ENCODE data around the gene RFX4. TPM values are rescaled to one million over a fixed set of nuclear protein-coding genes. Genes with fewer than 3 reads are reported as not detected.

Gene RFX4
- total and polyA plus RNA-seq, 2 donors (not counting 3 experiments of a cell fraction or from before 2014, with no cell fraction given): not detected

DNA sequence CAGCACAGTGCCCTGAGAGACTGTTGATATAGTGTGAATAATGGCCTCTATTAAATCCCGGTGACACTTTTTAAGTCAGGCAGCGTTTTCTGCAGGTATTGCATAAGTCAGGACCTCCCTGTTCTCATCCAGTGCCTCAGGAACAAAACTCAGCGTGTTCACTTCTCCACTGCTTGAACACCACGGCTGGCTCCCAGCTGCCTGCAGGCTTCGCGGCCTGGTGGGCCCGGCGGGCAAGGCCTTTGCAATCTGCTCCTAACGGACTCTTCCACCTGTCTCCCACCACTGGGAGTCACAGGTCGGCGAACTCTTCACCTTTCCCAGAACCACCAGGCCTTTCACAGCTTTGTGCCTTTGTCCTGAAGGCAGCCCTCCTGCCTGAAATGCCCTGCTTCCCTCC is 18.7 kb downstream of the RFX4 start:
- Histone ChIP-seq H3K9me3 (replicated peaks; ENCODE audit: control insufficient read depth, insufficient read depth, low read length) (no peaks in the 10 kb centered on the region), H2AFZ (ENCODE audit: low read depth, low read length) (no peak overlapping the region), H3K9ac (replicated peaks; ENCODE audit: extremely low read depth, insufficient read depth, low read length) (no peak overlapping the region), H3K79me2 (ENCODE audit: control insufficient read depth, insufficient read depth, low read length) (no peaks in the 10 kb centered on the region), H3K4me3 (replicated peaks in 1 of 3; ENCODE audit: insufficient read depth in 1 of 3, low read depth in 1 of 3, low read length in 3 of 3) (no peak overlapping the region), H3K27me3 (ENCODE audit: control insufficient read depth in 2 of 2, insufficient read depth in 2 of 2, low read length in 2 of 2) (peaks cover 1 to 2% of the 10 kb centered on the region in 2 experiments), H3K36me3 (ENCODE audit: control insufficient read depth in 2 of 2, extremely low read depth in 1 of 2, insufficient read depth in 2 of 2, low read length in 2 of 2) (no peaks in the 10 kb centered on the region), H3K4me1 (ENCODE audit: control insufficient read depth, extremely low read depth, insufficient read depth, low read length) (no peaks in the 10 kb centered on the region), H3K9me1 (replicated peaks; ENCODE audit: control insufficient read depth, extremely low read depth, insufficient read depth, low read length) (no peaks in the 10 kb centered on the region), H3K4me2 (ENCODE audit: insufficient read depth, low read length) (no peak overlapping the region), H3K27ac (ENCODE audit: insufficient read depth, low read depth, low read length) (no peak overlapping the region), H4K20me1 (replicated peaks; ENCODE audit: control insufficient read depth, extremely low read depth, insufficient read depth, low read length) (no peaks in the 10 kb centered on the region)
- CTCF ChIA-PET: no interaction called here
- no TSS peak for BruUV-seq (replicated peaks)
- DNase-seq (ENCODE audit: low read depth, low spot score) (no peak), FAIRE-seq (no peak)
- TF ChIP-seq, protein P1, sequence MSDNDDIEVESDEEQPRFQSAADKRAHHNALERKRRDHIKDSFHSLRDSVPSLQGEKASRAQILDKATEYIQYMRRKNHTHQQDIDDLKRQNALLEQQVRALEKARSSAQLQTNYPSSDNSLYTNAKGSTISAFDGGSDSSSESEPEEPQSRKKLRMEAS (IDR thresholded peaks at IDR 0.05; ENCODE audit: insufficient read depth, insufficient read length): no peak
- TF ChIP-seq JUN (IDR thresholded peaks at IDR 0.05; ENCODE audit: borderline replicate concordance, insufficient read depth, insufficient read length, low read depth): no peak
- intact Hi-C loops (cut with micrococcal nuclease) (no loop called here), dilution Hi-C loops (cut with MboI; ENCODE audit: extremely low pct_ligation_motif_present, low sequenced_read_pairs) (no loop called here)
- POLR2A ChIA-PET: no interaction called here

DNA sequence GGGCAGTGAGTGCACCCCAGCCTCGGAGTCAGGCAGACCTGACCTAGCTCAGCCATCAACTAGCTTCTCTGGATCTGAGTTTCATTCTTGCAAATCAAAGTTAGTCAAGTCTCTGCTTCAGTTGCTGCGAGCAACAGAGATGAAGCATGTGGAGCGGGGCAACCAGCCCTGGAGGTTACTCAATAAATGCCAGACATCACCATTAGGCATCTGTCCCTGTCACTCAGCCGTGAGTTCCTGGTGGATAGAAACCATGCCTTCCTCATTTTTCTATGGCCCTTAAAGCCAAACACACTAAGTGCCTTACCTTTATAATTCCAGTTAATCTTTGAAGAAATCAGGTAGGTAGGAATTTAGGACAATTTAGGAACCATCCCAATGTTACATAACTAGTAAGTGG is 19.3 kb downstream of the RFX4 start:
- CTCF ChIA-PET: no interaction called here

More for the DNA sequence above, 19.3 kb downstream of the RFX4 start:
- Histone ChIP-seq H3K4me2 (ENCODE audit: insufficient read depth, low read length) (no peak overlapping the region), H3K9me3 (replicated peaks; ENCODE audit: control insufficient read depth, insufficient read depth, low read length) (no peaks in the 10 kb centered on the region), H2AFZ (ENCODE audit: low read depth, low read length) (no peak overlapping the region), H4K20me1 (replicated peaks; ENCODE audit: control insufficient read depth, extremely low read depth, insufficient read depth, low read length) (no peaks in the 10 kb centered on the region), H3K4me3 (replicated peaks in 1 of 3; ENCODE audit: insufficient read depth in 1 of 3, low read depth in 1 of 3, low read length in 3 of 3) (no peak overlapping the region), H3K36me3 (ENCODE audit: control insufficient read depth in 2 of 2, extremely low read depth in 1 of 2, insufficient read depth in 2 of 2, low read length in 2 of 2) (no peaks in the 10 kb centered on the region), H3K27me3 (ENCODE audit: control insufficient read depth in 2 of 2, insufficient read depth in 2 of 2, low read length in 2 of 2) (peaks cover 1 to 2% of the 10 kb centered on the region in 2 experiments), H3K9me1 (replicated peaks; ENCODE audit: control insufficient read depth, extremely low read depth, insufficient read depth, low read length) (no peaks in the 10 kb centered on the region), H3K9ac (replicated peaks; ENCODE audit: extremely low read depth, insufficient read depth, low read length) (no peak overlapping the region), H3K27ac (ENCODE audit: insufficient read depth, low read depth, low read length) (no peak overlapping the region), H3K79me2 (ENCODE audit: control insufficient read depth, insufficient read depth, low read length) (no peaks in the 10 kb centered on the region), H3K4me1 (ENCODE audit: control insufficient read depth, extremely low read depth, insufficient read depth, low read length) (no peaks in the 10 kb centered on the region)
- dilution Hi-C loops (cut with MboI; ENCODE audit: extremely low pct_ligation_motif_present, low sequenced_read_pairs): no loop called here
- DNase-seq (ENCODE audit: low read depth, low spot score) (no peak), FAIRE-seq (no peak)
- BruUV-seq (replicated peaks): no TSS peak
- intact Hi-C loops (cut with micrococcal nuclease): no loop called here
- no peak for TF ChIP-seq FOS (IDR thresholded peaks at IDR 0.05; ENCODE audit: borderline replicate concordance, insufficient read depth, low read length)
- TF ChIP-seq POLR2AphosphoS5 (IDR thresholded peaks at IDR 0.05; ENCODE audit: insufficient read depth, low read depth, low read length): no peak
- no peak for TF ChIP-seq GATA2 (IDR thresholded peaks at IDR 0.05; ENCODE audit: insufficient read depth, insufficient read length, low read depth, low read length)
- TF ChIP-seq JUN (IDR thresholded peaks at IDR 0.05; ENCODE audit: borderline replicate concordance, insufficient read depth, insufficient read length, low read depth): no peak
- no peak for TF ChIP-seq POLR2A (IDR thresholded peaks at IDR 0.05; ENCODE audit: low read depth, low read length)
- TF ChIP-seq, protein P2, sequence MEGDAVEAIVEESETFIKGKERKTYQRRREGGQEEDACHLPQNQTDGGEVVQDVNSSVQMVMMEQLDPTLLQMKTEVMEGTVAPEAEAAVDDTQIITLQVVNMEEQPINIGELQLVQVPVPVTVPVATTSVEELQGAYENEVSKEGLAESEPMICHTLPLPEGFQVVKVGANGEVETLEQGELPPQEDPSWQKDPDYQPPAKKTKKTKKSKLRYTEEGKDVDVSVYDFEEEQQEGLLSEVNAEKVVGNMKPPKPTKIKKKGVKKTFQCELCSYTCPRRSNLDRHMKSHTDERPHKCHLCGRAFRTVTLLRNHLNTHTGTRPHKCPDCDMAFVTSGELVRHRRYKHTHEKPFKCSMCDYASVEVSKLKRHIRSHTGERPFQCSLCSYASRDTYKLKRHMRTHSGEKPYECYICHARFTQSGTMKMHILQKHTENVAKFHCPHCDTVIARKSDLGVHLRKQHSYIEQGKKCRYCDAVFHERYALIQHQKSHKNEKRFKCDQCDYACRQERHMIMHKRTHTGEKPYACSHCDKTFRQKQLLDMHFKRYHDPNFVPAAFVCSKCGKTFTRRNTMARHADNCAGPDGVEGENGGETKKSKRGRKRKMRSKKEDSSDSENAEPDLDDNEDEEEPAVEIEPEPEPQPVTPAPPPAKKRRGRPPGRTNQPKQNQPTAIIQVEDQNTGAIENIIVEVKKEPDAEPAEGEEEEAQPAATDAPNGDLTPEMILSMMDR (IDR thresholded peaks at IDR 0.05; ENCODE audit: extremely low read depth in 1 of 2, insufficient read depth in 1 of 2, low read depth in 1 of 2, low read length in 2 of 2): no peak
- TF ChIP-seq EZH2 (IDR thresholded peaks at IDR 0.05; ENCODE audit: borderline replicate concordance, low read depth, low read length, severe bottlenecking): no peak
- no peak for TF ChIP-seq MYC (IDR thresholded peaks at IDR 0.05; ENCODE audit: low read depth, low read length)
- TF ChIP-seq, protein P1 (IDR thresholded peaks at IDR 0.05; ENCODE audit: insufficient read depth, insufficient read length): no peak
- POLR2A ChIA-PET: no interaction called here

Measured in endothelial cell of umbilical vein (primary cell).